CD4-positive, alpha-beta T cell treated with Interleukin-15 for 1 hour (primary cell): Measurements from ENCODE around the gene SDHB.
"Not testable (repeated sequence)": the region's sequence is repeated elsewhere in the genome, so short reads cannot be mapped to it uniquely, and the experiment has no call there.

Source experiments
- DNase-seq: peaks from one replicate; pipeline ENCODE4 v3.0.0-alpha.2; 2020

The SDHB gene

GRCh38 chr1:17071794-17072193, 18.0 kb upstream of the SDHB start:
- no peak for DNase-seq

- DNase-seq: no peak
Observed at GRCh38 chr1:17070163-17070525, 16.3 kb upstream of the SDHB start.

GRCh38 chr1:17069452-17070162, 15.8 kb upstream of the SDHB start:
- no peak for DNase-seq

- no peak for DNase-seq
Observed at GRCh38 chr1:17068789-17069188, 15.0 kb upstream of the SDHB start.

- no peak for DNase-seq
Observed at GRCh38 chr1:17067465-17068240, 13.8 kb upstream of the SDHB start.

GRCh38 chr1:17067069-17067426, 13.2 kb upstream of the SDHB start:
- no peak for DNase-seq

- no peak for DNase-seq
Observed at GRCh38 chr1:17066361-17067068, 12.7 kb upstream of the SDHB start.

- no peak for DNase-seq
Observed at GRCh38 chr1:17065666-17066065, 11.8 kb upstream of the SDHB start.

- not testable (repeated sequence) for DNase-seq
Observed at GRCh38 chr1:17062751-17063150, 8.9 kb upstream of the SDHB start.

GRCh38 chr1:17061892-17062291, 8.1 kb upstream of the SDHB start:
- DNase-seq: no peak

GRCh38 chr1:17061486-17061885, 7.7 kb upstream of the SDHB start:
- no peak for DNase-seq

GRCh38 chr1:17060306-17060749, 6.5 kb upstream of the SDHB start:
- DNase-seq: no peak

GRCh38 chr1:17059391-17060305, 5.8 kb upstream of the SDHB start:
- peak; percentile 64 for DNase-seq

GRCh38 chr1:17056551-17056950, 2.7 kb upstream of the SDHB start:
- no peak for DNase-seq

GRCh38 chr1:17055801-17056200, 2.0 kb upstream of the SDHB start:
- no peak for DNase-seq

- DNase-seq: no peak
Observed at GRCh38 chr1:17053086-17053684, 647 bp downstream of the SDHB start.

GRCh38 chr1:17052641-17053040, 1.2 kb downstream of the SDHB start:
- DNase-seq: no peak

- no peak for DNase-seq
Observed at GRCh38 chr1:17052038-17052437, 1.8 kb downstream of the SDHB start.

- DNase-seq: no peak
Observed at GRCh38 chr1:17047924-17048323, 5.9 kb downstream of the SDHB start.

GRCh38 chr1:17046334-17046657, 7.5 kb downstream of the SDHB start:
- DNase-seq: no peak

- no peak for DNase-seq
Observed at GRCh38 chr1:17045634-17046333, 8.0 kb downstream of the SDHB start.

- peak; percentile 27 for DNase-seq
Observed at GRCh38 chr1:17045150-17045549, 8.7 kb downstream of the SDHB start.
